ENCODE data around the gene YTHDC1.

YTHDC1 gene

GRCh38 chr4:68297137-68297536 lies 52.8 kb downstream of the YTHDC1 start:
- Histone ChIP-seq H3K36me3 (replicated peaks; ENCODE audit: insufficient read depth, low read length) (no peaks in the 10 kb centered on the region), H3K9me3 (replicated peaks; ENCODE audit: insufficient read depth, low read length) (no peaks in the 10 kb centered on the region), H3K4me1 (ENCODE audit: low read length) (no peaks in the 10 kb centered on the region), H3K9ac (ENCODE audit: low read length) (no peak overlapping the region), H4K20me1 (ENCODE audit: insufficient read depth, low read length) (no peaks in the 10 kb centered on the region), H2AFZ (ENCODE audit: low read length) (no peak overlapping the region), H3K9me2 (replicated peaks; ENCODE audit: insufficient read depth, low read length) (no peaks in the 10 kb centered on the region), H3K27ac (ENCODE audit: low read length) (no peak overlapping the region), H3K79me2 (ENCODE audit: low read length) (no peaks in the 10 kb centered on the region), H3K4me3 (ENCODE audit: low read length) (no peak overlapping the region), H3K27me3 (replicated peaks; ENCODE audit: insufficient read depth, low read length) (no peaks in the 10 kb centered on the region), H3K4me2 (ENCODE audit: low read depth, low read length) (no peak overlapping the region), H3F3A (ENCODE audit: insufficient read depth, low read length) (no peaks in the 10 kb centered on the region)
- DNase-seq: no peak
- TF ChIP-seq EZH2 (optimal IDR thresholded peaks at IDR 0.05; ENCODE audit: low read depth, low read length): no peak
- TF ChIP-seq, protein P1, sequence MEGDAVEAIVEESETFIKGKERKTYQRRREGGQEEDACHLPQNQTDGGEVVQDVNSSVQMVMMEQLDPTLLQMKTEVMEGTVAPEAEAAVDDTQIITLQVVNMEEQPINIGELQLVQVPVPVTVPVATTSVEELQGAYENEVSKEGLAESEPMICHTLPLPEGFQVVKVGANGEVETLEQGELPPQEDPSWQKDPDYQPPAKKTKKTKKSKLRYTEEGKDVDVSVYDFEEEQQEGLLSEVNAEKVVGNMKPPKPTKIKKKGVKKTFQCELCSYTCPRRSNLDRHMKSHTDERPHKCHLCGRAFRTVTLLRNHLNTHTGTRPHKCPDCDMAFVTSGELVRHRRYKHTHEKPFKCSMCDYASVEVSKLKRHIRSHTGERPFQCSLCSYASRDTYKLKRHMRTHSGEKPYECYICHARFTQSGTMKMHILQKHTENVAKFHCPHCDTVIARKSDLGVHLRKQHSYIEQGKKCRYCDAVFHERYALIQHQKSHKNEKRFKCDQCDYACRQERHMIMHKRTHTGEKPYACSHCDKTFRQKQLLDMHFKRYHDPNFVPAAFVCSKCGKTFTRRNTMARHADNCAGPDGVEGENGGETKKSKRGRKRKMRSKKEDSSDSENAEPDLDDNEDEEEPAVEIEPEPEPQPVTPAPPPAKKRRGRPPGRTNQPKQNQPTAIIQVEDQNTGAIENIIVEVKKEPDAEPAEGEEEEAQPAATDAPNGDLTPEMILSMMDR (IDR thresholded peaks at IDR 0.05; ENCODE audit: low read length): no peak
- no peak for TF ChIP-seq EZH2phosphoT487 (IDR thresholded peaks at IDR 0.05; ENCODE audit: low read length)

DNA sequence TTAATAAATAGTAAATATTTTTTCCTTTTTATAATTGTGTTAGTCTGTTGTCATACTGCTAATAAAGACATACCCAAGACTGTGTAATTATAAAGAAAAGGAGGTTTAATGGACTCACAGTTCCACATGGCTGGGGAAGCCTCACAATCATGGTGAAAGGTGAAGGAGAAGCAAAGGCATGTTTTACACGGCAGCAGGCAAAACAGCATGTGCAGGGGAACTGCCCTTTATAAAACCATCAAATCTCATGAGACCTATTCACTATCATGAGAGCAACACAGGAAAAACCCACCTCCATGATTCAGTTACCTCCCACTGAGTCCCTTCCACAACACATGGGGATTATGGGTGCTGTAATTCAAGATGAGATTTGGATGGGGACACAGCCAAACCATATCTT lies 58.6 kb downstream of the YTHDC1 start:
- Histone ChIP-seq H4K20me1 (ENCODE audit: insufficient read depth, low read length) (no peaks in the 10 kb centered on the region), H3K79me2 (ENCODE audit: low read length) (no peaks in the 10 kb centered on the region), H3K4me2 (ENCODE audit: low read depth, low read length) (no peak overlapping the region), H3K27me3 (replicated peaks; ENCODE audit: insufficient read depth, low read length) (no peaks in the 10 kb centered on the region), H3K9me3 (replicated peaks; ENCODE audit: insufficient read depth, low read length) (no peaks in the 10 kb centered on the region), H3K4me1 (ENCODE audit: low read length) (no peaks in the 10 kb centered on the region), H2AFZ (ENCODE audit: low read length) (no peak overlapping the region), H3K36me3 (replicated peaks; ENCODE audit: insufficient read depth, low read length) (no peaks in the 10 kb centered on the region), H3K4me3 (ENCODE audit: low read length) (no peak overlapping the region), H3K9ac (ENCODE audit: low read length) (no peak overlapping the region), H3K9me2 (replicated peaks; ENCODE audit: insufficient read depth, low read length) (no peaks in the 10 kb centered on the region), H3K27ac (ENCODE audit: low read length) (no peak overlapping the region), H3F3A (ENCODE audit: insufficient read depth, low read length) (no peaks in the 10 kb centered on the region)
- TF ChIP-seq, protein P1 (IDR thresholded peaks at IDR 0.05; ENCODE audit: low read length): no peak
- no peak for DNase-seq

GRCh38 chr4:68288393-68288740 lies 61.5 kb downstream of the YTHDC1 start:
- Histone ChIP-seq H3K9me2 (replicated peaks; ENCODE audit: insufficient read depth, low read length) (no peaks in the 10 kb centered on the region), H3K27ac (ENCODE audit: low read length) (no peak overlapping the region), H3K9me3 (replicated peaks; ENCODE audit: insufficient read depth, low read length) (no peaks in the 10 kb centered on the region), H3K4me2 (ENCODE audit: low read depth, low read length) (peak overlapping the region; percentile 37; the same call in 1 of the 2 replicates), H3K4me3 (ENCODE audit: low read length) (no peak overlapping the region), H3F3A (ENCODE audit: insufficient read depth, low read length) (no peaks in the 10 kb centered on the region), H3K36me3 (replicated peaks; ENCODE audit: insufficient read depth, low read length) (no peaks in the 10 kb centered on the region), H3K27me3 (replicated peaks; ENCODE audit: insufficient read depth, low read length) (no peaks in the 10 kb centered on the region), H3K9ac (ENCODE audit: low read length) (no peak overlapping the region), H3K4me1 (ENCODE audit: low read length) (no peaks in the 10 kb centered on the region), H2AFZ (ENCODE audit: low read length) (no peak overlapping the region), H4K20me1 (ENCODE audit: insufficient read depth, low read length) (no peaks in the 10 kb centered on the region), H3K79me2 (ENCODE audit: low read length) (no peaks in the 10 kb centered on the region)
- no peak for DNase-seq
- TF ChIP-seq EZH2phosphoT487 (IDR thresholded peaks at IDR 0.05; ENCODE audit: low read length) (no peak), EZH2 (optimal IDR thresholded peaks at IDR 0.05; ENCODE audit: low read depth, low read length) (no peak)
- TF ChIP-seq, protein P1 (IDR thresholded peaks at IDR 0.05; ENCODE audit: low read length): no peak

All from MM.1S (cell line).